ENCODE measurements around the gene ELAVL1.

DNA sequence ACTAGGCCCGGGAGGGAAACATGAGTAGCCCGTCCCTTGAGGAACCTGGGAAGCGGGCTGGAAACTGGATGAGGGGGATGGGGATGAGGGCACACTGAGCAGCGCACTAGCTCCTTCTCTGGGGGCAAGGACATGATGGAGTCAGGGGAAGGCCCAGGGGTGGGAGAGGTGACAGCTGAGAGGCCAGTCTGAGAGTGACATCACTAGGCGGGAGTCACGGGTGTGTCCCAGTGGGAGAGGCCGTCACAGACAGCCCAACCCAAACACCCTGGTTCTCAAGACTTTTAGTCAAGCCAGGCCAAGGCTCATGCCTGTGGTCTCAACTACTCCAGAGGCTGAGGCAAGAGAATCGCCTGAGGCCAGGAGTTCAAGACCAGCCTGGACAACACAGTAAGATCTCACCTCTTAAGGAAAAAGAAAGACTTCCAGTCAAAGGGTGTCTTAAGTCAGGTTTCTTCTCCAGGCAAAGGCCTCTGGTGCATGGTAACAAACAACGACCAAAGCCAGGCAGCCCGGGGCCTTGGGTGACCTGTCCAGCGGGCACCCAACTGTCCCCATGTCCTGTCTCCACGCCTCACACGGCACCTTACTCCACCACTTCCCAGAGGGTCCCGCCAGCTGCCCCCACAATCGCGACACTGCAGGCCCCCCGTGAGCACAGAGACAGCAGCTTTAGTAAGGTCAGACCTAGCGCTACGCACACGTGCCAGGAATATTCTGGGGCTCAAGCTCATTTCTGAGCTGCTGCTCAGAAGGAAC lies 36.5 kb downstream of the ELAVL1 start:
- TF ChIP-seq, protein P1, sequence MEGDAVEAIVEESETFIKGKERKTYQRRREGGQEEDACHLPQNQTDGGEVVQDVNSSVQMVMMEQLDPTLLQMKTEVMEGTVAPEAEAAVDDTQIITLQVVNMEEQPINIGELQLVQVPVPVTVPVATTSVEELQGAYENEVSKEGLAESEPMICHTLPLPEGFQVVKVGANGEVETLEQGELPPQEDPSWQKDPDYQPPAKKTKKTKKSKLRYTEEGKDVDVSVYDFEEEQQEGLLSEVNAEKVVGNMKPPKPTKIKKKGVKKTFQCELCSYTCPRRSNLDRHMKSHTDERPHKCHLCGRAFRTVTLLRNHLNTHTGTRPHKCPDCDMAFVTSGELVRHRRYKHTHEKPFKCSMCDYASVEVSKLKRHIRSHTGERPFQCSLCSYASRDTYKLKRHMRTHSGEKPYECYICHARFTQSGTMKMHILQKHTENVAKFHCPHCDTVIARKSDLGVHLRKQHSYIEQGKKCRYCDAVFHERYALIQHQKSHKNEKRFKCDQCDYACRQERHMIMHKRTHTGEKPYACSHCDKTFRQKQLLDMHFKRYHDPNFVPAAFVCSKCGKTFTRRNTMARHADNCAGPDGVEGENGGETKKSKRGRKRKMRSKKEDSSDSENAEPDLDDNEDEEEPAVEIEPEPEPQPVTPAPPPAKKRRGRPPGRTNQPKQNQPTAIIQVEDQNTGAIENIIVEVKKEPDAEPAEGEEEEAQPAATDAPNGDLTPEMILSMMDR (IDR thresholded peaks at IDR 0.05): no peak
- TF ChIP-seq POLR2A (IDR thresholded peaks at IDR 0.05): no peak

Measured in adrenal gland (tissue), 5 donors.